NB4 (cell line): ENCODE results near the gene NUDT8.
"Not testable (repeated sequence)": the region's sequence is repeated elsewhere in the genome, so short reads cannot be mapped to it uniquely, and the experiment has no call there.

Experiments used
- DNase-seq: peaks from one replicate; pipeline ENCODE4 v3.0.0; 2010; ENCODE audit warnings: low read depth
- H3K4me3 ChIP-seq: one replicate; pipeline ENCODE4 v1.5.1; 2011; ENCODE audit warnings: mild to moderate bottlenecking, low read depth, low read length, moderate library complexity
- CTCF ChIP-seq: IDR thresholded peaks from one replicate; pipeline ENCODE4 v1.5.1; 2012; ENCODE audit warnings: low read depth, low read length
- MAX ChIP-seq: IDR thresholded peaks from 2 replicates; pipeline ENCODE4 v1.6.1; 2011; ENCODE audit warnings: low read depth, low read length
- MYC ChIP-seq: IDR thresholded peaks from 2 replicates; pipeline ENCODE4 v1.6.1; 2011; ENCODE audit warnings: low read depth, low read length
- POLR2A ChIP-seq: IDR thresholded peaks from 2 replicates; pipeline ENCODE4 v1.6.1; 2011; ENCODE audit warnings: mild to moderate bottlenecking; ENCODE audit not compliant: insufficient read length; ENCODE audit errors: extremely low read depth

Gene NUDT8

GRCh38 chr11:67662142-67662834 is 32.6 kb upstream of the NUDT8 start:
- H3K4me3 ChIP-seq = no peak overlapping the region
- DNase-seq = no peak
- no peak for TF ChIP-seq CTCF
- TF ChIP-seq MAX = no peak
- TF ChIP-seq POLR2A = no peak
- TF ChIP-seq MYC = no peak

- DNase-seq, H3K4me3 ChIP-seq: not testable (repeated sequence)
These were observed 31.0 kb upstream of the NUDT8 start for GRCh38 chr11:67660752-67661151.

- not testable (repeated sequence) for H3K4me3 ChIP-seq
These were observed 30.0 kb upstream of the NUDT8 start for GRCh38 chr11:67659651-67660165.

GRCh38 chr11:67657300-67657699 is 27.6 kb upstream of the NUDT8 start:
- H3K4me3 ChIP-seq = no peak overlapping the region
- TF ChIP-seq MAX = no peak
- no peak for TF ChIP-seq CTCF
- no peak for TF ChIP-seq POLR2A
- no peak for TF ChIP-seq MYC
- DNase-seq = no peak

More at GRCh38 chr11:67659651-67660165, 30.0 kb upstream of the NUDT8 start:
- DNase-seq = not testable (repeated sequence)

GRCh38 chr11:67656278-67656922 is 26.7 kb upstream of the NUDT8 start:
- no peak overlapping the region for H3K4me3 ChIP-seq
- TF ChIP-seq CTCF = no peak
- no peak for TF ChIP-seq MYC
- no peak for TF ChIP-seq POLR2A
- peak; percentile 79 for DNase-seq

GRCh38 chr11:67654225-67654624 is 24.5 kb upstream of the NUDT8 start:
- TF ChIP-seq MYC (no peak), POLR2A (no peak), CTCF (no peak), MAX (no peak)
- H3K4me3 ChIP-seq = no peak overlapping the region
- no peak for DNase-seq
